Kidney (tissue), 14 donors: ENCODE data around the gene OXTR. TPM values are rescaled to one million over a fixed set of nuclear protein-coding genes. Genes with fewer than 3 reads are reported as not detected.

Experiments
- DNase-seq, 5 donors: peaks; one replicate each; pipeline ENCODE4 v3.0.0-alpha.2; 2013 to 2020
- FAIRE-seq: peaks from 2 replicates; lab custom pipeline; 2012; peaks lifted over from hg19 to GRCh38; lab: Jason Lieb, UNC
- H3K27ac ChIP-seq, 2 donors: one replicate each; pipeline ENCODE4 v1.7.0; 2013; ENCODE audit warnings: low read depth in 2 of 2, low read length in 2 of 2, inconsistent platforms in 1 of 2
- H3K27me3 ChIP-seq: one replicate; pipeline ENCODE4 v1.7.1; 2013; ENCODE audit warnings: low read length, inconsistent platforms; ENCODE audit not compliant: control insufficient read depth, insufficient read depth
- H3K36me3 ChIP-seq, 3 donors: one replicate each; pipeline versions ENCODE4 v1.7.0 to v1.7.1; 2013; ENCODE audit warnings: low read length in 3 of 3, control low read depth in 1 of 3, inconsistent platforms in 1 of 3; ENCODE audit not compliant: insufficient read depth in 3 of 3, control insufficient read depth in 2 of 3
- H3K4me1 ChIP-seq, 3 donors: one replicate each; pipeline versions ENCODE4 v1.7.0 to v1.7.1; 2013; ENCODE audit warnings: low read length in 3 of 3, inconsistent platforms in 1 of 3, low read depth in 1 of 3; ENCODE audit not compliant: control insufficient read depth in 2 of 3, insufficient read depth in 2 of 3
- H3K4me3 ChIP-seq, 3 donors: one replicate each; pipeline versions ENCODE4 v1.7.0 to v1.8.1; 2013; ENCODE audit warnings: low read length in 3 of 3, control low read depth in 1 of 3, inconsistent platforms in 1 of 3
- H3K9ac ChIP-seq, 3 donors: one replicate each; pipeline versions ENCODE4 v1.7.0 to v1.7.1; 2013; ENCODE audit warnings: low read length in 3 of 3, control low read depth in 1 of 3, inconsistent platforms in 1 of 3
- H3K9me3 ChIP-seq, 3 donors: one replicate each; pipeline versions ENCODE4 v1.7.0 to v1.7.1; 2013; ENCODE audit warnings: low read length in 3 of 3, control low read depth in 1 of 3, inconsistent platforms in 1 of 3; ENCODE audit not compliant: control insufficient read depth in 2 of 3, insufficient read depth in 1 of 3
- CTCF ChIP-seq: IDR thresholded peaks from 3 replicates; pipeline ENCODE4 v1.5.1; 2012; ENCODE audit warnings: mild to moderate bottlenecking, moderate library complexity, borderline replicate concordance; ENCODE audit not compliant: insufficient read depth; ENCODE audit errors: extremely low read depth
- intact Hi-C: fragments of 100-400 bp; cut with DNase I; formaldehyde crosslinking; loops from one replicate; pipeline ENCODE4 v1.11.1; 2022
- polyA plus RNA-seq: library from polyadenylated mRNA; stranded (reverse); fragments of 350-450 nt; fragmentation: Illumina TruSeq; extraction: RNeasy Lipid Tissue Mini Kit (QIAGEN cat#74804); gene quantifications from one replicate; pipeline ENCODE4 v1.2.3, GENCODE V29; 2014; ENCODE audit warnings: low read depth, low replicate concordance; ENCODE audit not compliant: insufficient read depth
- total RNA-seq: library from RNA; stranded (reverse); fragmentation: NEBNext Ultra II Directional; extraction: Animal tissue kit (Norgen Biotek cat#: 25700); gene quantifications from one replicate; pipeline ENCODE4 v1.2.1, GENCODE V29; 2021
- donor health status: control.
- donor health status: control.
- donor health status: control.
- donor health status: control.
- donor health status: control.
- donor health status: DM: yes; HTN: yes; CAD: no.
- donor health status: Normal renal cell carcinoma (clear cell type).

OXTR gene
- total and polyA plus RNA-seq, 2 donors from 2014 or later: 0.39 to 1.2 TPM

GRCh38 chr3:8734137-8734878 lies 35.1 kb downstream of the OXTR start:
- Histone ChIP-seq H3K27me3 (no peaks in the 10 kb centered on the region), H3K27ac (no peak overlapping the region), H3K4me1 (no peaks in the 10 kb centered on the region), H3K4me3 (no peak overlapping the region), H3K9ac (no peak overlapping the region), H3K9me3 (no peaks in the 10 kb centered on the region), H3K36me3 (no peaks in the 10 kb centered on the region)
- DNase-seq (no peak), FAIRE-seq (no peak)
- intact Hi-C loops: no loop called here
- TF ChIP-seq CTCF: no peak

- Histone ChIP-seq H3K9ac (no peak within 1 kb of the TSS), H3K27me3 (no peaks in the 10 kb centered on the region), H3K27ac (no peak within 1 kb of the TSS), H3K9me3 (no peaks in the 10 kb centered on the region), H3K36me3 (no peaks in the 10 kb centered on the region), H3K4me1 (no peaks in the 10 kb centered on the region), H3K4me3 (no peak within 1 kb of the TSS)
- FAIRE-seq: no peak
- intact Hi-C loops: no loop called here
- no peak for TF ChIP-seq CTCF
- DNase-seq: peak in 2 of 5 donors; percentile 13 to 60
Observed at GRCh38 chr3:8733332-8734094, 35.9 kb downstream of the OXTR start, which contains the start of gene CAV3. Gene CAV3 (plus strand): TSS chr3:8733802. CDS start chr3:8733877, 75 bp downstream.

- no peak for FAIRE-seq
- TF ChIP-seq CTCF: no peak
- H3K27me3 ChIP-seq: no peaks in the 10 kb centered on the region
- H3K27ac ChIP-seq: no peak overlapping the region
- intact Hi-C loops: no loop called here
- no peak for DNase-seq
- H3K4me3 ChIP-seq: no peak overlapping the region
- H3K4me1 ChIP-seq: no peaks in the 10 kb centered on the region
- no peak overlapping the region for H3K9ac ChIP-seq
- H3K9me3 ChIP-seq: no peaks in the 10 kb centered on the region
- H3K36me3 ChIP-seq: no peaks in the 10 kb centered on the region
Observed at GRCh38 chr3:8732413-8732812, 37.0 kb downstream of the OXTR start.
